Stomach (tissue), 4 donors: ENCODE results near the gene SGTA.

ENCODE experiments used
- CTCF ChIP-seq, 7 experiments: fragments of 450-650 bp in 4 of 7; fragments of 200-600 bp in 3 of 7; sonication (generic) in 3 of 7; IDR thresholded peaks; one replicate each; pipeline ENCODE4 v1.5.1; 2016 to 2019; ENCODE audit warnings: antibody characterized with exemption in 7 of 7, control low read depth in 2 of 7, mild to moderate bottlenecking in 1 of 7
- POLR2A ChIP-seq, 4 donors: fragments of 450-650 bp; IDR thresholded peaks; one replicate each; pipeline ENCODE4 v1.6.1; 2016; ENCODE audit warnings: antibody characterized with exemption in 4 of 4, control low read depth in 2 of 4, mild to moderate bottlenecking in 1 of 4, moderate library complexity in 1 of 4

GRCh38 chr19:2812414-2813234, 29.6 kb upstream of the SGTA start:
- TF ChIP-seq CTCF (IDR thresholded peaks at IDR 0.05): no peak
- no peak for TF ChIP-seq POLR2A (IDR thresholded peaks at IDR 0.05)
